COLO668 (cell line): Measurements from ENCODE around the gene PSTPIP1.

ENCODE experiments used
- DNase-seq: peaks from one replicate; lab custom pipeline; 2025; ENCODE audit not compliant: unreplicated experiment; lab: John Stamatoyannopoulos, UW

PSTPIP1 gene

DNA sequence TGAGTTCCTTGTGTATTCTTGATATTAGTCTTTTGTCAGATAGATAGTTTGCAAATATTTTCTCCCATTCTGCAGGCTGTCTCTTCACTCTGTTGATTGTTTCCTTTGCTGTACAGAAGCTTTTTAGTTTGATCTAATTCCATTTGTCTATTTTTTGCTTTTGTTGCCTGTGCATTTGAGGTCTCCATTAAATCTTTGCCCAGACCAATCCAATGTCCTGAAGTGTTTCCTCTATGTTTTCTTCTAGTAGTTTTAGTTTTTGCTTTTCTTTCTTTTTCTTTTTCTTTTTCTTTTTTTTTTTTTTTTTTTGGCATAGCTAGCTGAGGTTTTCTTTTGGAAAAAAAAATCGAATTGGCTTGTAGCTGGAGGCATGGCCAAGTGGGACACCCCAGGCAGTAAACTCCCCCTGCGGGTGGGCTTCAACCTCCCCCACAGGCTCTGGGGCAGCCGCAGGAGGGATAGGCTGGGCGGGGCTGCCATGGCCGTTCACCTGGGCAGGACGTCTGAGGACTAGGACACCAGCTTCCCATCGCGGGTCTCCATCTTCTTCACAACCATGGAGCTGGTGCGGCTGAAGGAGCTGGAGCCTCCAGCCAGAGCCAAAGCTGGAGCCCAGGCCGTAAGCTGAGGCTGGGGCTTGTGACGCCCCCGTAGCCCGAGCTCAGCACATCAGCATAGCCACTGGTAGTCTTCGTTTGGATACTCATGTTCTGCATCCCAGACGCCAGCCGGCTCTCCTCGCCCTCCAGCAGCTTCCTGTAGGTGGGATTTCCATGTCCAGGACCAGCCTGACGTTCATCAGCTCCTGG lies 16.2 kb upstream of the PSTPIP1 start:
- no peak for DNase-seq

GRCh38 chr15:76979331-76979925 lies 15.5 kb upstream of the PSTPIP1 start:
- DNase-seq: no peak

DNA sequence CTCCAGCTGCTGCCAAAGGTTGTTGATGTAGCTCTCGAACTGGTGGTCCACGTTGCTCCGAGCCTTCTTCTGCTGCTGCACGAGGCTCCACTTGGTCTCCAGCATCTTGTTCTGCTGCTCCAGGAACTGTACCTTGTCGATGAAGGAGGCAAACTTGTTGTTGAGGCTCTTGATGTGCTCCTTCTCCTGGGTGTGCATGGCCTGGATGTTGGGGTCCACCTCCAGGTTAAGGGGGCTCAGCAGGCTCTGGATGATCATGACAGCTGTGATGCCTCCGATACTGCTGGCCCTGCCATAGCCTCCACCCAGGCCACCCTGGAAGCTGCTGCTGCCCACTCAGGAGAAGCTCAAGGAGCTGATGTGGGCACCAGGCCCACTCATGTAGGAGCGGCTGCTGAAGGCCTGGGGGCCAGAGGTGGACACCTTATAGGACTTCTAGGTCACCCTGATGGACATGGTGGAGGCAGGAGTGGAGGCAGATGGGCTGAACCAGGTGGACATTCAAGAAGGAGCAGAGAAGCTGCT lies 14.9 kb upstream of the PSTPIP1 start:
- DNase-seq: no peak

GRCh38 chr15:76982356-76982755 lies 12.6 kb upstream of the PSTPIP1 start:
- no peak for DNase-seq

GRCh38 chr15:76982756-76983155 lies 12.2 kb upstream of the PSTPIP1 start:
- DNase-seq: no peak

DNA sequence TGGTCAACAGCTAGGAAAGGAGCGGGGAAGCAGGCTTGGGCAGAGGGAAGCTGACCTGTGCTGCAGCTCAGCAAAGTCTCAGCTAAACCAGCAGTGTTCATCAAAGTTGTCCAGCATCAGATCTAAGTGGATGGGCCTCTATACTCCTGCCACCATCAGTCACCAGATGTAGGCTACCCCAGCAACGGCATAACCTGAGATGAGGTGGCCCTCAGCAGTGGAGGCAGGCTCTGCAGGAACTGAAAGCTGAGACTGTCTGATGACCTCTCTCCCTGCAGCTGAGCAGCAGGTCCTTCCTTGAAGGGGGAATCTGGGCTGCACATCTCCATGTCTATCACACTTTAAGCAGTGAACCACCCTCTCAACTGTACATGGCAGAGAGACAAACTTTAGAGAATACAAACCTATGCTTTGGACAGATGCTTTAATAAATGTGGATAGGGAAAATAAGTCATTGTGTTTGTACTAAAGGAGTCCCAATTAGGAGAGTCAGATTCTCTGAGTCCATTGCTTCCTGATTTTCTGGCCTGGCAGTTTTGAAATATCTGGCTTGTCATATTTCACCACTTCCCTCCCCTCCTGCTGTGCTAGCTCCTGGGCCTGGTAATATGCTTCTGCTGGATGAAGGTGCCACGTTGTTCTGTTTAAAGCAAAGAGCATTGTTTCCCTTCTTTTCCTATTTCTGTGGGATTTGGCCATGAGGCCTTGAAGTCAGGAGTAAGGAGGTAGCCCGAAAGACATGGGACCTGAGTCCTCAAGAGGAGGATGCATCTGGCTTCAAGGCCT lies 11.1 kb upstream of the PSTPIP1 start:
- DNase-seq: no peak

GRCh38 chr15:76986743-76987142 lies 8.2 kb upstream of the PSTPIP1 start:
- no peak for DNase-seq

- no peak for DNase-seq
Measured at GRCh38 chr15:76987276-76987675, 7.7 kb upstream of the PSTPIP1 start.

- no peak for DNase-seq
Measured at GRCh38 chr15:76987896-76988860, 6.7 kb upstream of the PSTPIP1 start.

- DNase-seq: no peak
Measured at GRCh38 chr15:76988867-76989780, 5.8 kb upstream of the PSTPIP1 start.

DNA sequence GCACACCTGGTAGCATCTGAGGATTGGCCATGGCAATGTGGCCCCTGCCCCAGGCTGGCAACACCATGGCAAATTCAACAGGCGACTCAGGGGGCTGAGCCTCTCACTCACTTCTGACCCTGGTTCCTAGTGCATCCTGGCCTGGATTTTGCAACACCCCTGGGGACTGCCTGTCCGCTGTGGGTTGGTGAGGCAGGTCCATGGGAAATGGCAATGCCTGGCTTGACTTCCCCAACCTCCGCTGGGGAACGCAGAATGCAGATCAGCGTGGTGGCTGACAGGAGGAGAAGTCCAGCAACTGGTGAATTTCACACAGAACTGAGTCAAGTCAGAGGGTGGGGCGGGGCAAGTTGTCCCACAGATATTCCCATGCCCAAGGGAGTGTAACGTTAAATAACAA lies 3.9 kb upstream of the PSTPIP1 start:
- no peak for DNase-seq

DNA sequence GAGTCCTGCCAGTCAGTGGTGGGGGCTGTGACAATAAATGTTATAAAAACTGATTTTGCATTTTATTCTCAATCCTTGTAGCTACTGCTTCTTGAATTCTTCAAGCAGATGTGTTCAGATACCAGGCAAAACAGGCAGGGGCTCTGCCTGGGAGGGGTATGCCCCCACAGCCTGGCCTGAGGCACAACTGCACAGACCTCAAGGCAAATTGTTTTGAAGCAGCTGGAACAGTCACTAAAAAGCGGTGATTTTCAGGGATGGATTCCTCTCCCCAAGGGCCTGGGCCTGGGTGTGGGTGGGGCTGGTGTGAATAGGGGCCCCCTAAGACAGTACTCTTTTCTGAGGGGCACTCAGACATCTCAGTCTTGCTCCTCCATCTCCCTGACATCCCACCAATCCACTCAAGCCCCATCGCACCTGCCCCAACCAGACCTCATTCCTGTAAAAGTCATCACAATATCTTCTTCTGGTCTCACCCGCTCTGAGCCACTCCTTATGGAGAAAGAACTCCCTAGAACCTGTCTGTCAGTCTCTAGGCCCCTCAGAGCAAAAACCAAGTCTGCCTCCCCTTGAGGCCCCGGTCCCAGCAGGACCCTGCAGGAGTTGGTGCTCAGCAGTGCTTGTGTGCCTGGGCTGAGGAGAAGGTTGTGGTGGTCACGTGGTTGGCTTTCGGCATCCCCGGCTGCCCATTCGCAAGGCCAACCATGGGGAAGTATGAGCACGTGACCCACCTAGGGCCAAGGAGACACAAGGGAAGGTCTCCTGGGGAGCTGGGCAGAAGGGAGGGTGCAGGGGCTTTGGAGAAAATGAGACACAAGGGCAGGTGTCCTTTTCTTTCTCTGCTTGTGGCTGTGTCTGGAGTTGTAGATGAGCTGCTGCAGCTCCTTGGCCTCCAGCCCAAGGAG lies 2.9 kb upstream of the PSTPIP1 start:
- no peak for DNase-seq

- no peak for DNase-seq
Measured at GRCh38 chr15:76993114-76993725, 1.7 kb upstream of the PSTPIP1 start.

GRCh38 chr15:76994001-76994400 lies 925 bp upstream of the PSTPIP1 start:
- DNase-seq: no peak

GRCh38 chr15:76994496-76994895 lies 430 bp upstream of the PSTPIP1 start:
- DNase-seq: no peak

DNA sequence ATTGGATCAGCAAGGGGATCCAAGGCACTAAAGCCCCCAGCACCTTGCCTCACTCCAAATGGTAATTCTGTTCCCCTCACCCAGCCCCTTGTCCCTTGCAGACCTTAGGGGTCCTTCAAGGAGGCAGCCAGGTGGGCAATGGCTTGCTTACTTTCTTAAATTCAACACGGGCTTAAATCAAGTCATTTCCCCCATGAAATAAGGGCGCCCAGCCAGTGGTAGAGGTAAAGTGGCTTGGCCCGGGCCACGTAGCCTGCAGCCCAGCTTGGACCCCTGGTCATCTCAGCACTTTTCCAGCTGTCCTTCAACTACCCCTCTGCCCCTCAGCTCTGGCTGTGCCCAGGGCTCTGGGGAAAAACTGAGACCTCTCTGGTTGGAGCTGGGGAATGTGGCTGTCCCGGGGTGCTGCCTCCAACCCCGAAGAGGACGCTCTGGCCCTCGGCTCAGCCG lies 1.2 kb downstream of the PSTPIP1 start:
- DNase-seq: no peak

DNA sequence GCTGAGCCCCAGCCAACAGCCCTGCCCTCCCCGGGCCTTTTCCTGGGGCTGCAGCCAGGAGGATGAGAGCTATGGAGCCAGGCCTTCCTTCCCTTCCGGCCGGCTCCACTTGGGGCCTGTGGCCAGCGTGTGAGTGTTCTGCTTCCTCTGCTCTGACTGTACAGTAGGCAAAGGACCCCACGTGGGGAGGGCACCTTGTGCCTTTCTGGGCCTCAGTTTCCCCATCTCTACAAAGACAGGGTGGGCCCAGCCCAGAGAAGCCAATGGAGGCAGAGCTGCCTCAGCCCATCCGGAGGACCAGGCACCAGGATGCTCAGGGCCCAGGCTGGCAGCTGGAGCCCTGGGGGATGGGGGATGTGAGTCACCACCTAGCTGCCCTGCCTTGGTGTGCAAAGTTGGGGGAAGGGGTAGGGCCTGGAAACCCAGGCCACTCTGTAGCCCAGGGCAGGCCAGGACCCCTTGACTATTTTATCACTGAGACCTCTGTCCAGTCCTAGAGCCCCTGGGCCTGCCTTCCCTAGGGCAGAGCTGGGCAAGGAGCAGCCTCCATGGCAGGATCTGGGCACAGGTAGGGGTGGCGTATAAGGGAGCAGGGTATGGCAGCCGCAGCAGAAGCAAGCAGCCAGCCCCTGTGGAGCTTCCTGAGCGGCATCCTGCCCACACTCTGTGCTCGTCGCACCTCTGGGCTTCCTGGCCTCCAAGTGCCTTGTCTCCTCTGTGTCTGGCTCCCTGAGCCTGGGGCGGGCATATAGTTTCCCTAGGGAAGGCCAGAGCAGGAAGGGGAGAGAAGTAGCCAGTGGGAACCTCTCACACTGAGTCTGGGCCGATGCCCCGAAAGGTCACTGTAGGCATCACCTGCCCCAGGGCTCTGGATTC lies 1.8 kb downstream of the PSTPIP1 start:
- DNase-seq: no peak
